Stimulated activated naive B cell treated with anti-CD40 and anti-IgM and Interleukin-4, amounts not matched to agents 10 μg/mL and 1 μg/mL and 100 μg/mL, for 72 hours (primary cell): ENCODE results near the gene HOXD8.

Source experiments
- ATAC-seq, 2 donors: fragments of 150-1000 bp; cut with Tn5 transposase; replicated peaks; 2 replicates each; pipeline ENCODE4 v1.10.0; 2021; ENCODE audit warnings: moderate library complexity in 1 of 2
- DNase-seq: peaks from one replicate; pipeline ENCODE4 v3.0.0; 2021
- H3K27ac Mint-ChIP-seq: one replicate; pipeline ENCODE4 v1.8.0; 2022; ENCODE audit warnings: mild to moderate bottlenecking, mixed read lengths
- H3K27me3 Mint-ChIP-seq, 2 donors: one replicate each; pipeline ENCODE4 v1.8.0; 2022; ENCODE audit warnings: mixed read lengths in 2 of 2
- H3K36me3 Mint-ChIP-seq, 2 donors: one replicate each; pipeline ENCODE4 v1.8.0; 2022; ENCODE audit warnings: mixed read lengths in 2 of 2, mild to moderate bottlenecking in 1 of 2
- H3K4me1 Mint-ChIP-seq, 2 donors: one replicate each; pipeline ENCODE4 v1.8.0; 2022; ENCODE audit warnings: mixed read lengths in 2 of 2, mild to moderate bottlenecking in 1 of 2
- H3K4me3 Mint-ChIP-seq, 2 donors: one replicate each; pipeline ENCODE4 v1.8.0; 2022; ENCODE audit warnings: mild to moderate bottlenecking in 2 of 2, mixed read lengths in 2 of 2, moderate library complexity in 1 of 2
- H3K9me3 Mint-ChIP-seq, 2 donors: one replicate each; pipeline ENCODE4 v1.8.0; 2022; ENCODE audit warnings: mixed read lengths in 2 of 2, mild to moderate bottlenecking in 1 of 2

HOXD8 gene

DNA sequence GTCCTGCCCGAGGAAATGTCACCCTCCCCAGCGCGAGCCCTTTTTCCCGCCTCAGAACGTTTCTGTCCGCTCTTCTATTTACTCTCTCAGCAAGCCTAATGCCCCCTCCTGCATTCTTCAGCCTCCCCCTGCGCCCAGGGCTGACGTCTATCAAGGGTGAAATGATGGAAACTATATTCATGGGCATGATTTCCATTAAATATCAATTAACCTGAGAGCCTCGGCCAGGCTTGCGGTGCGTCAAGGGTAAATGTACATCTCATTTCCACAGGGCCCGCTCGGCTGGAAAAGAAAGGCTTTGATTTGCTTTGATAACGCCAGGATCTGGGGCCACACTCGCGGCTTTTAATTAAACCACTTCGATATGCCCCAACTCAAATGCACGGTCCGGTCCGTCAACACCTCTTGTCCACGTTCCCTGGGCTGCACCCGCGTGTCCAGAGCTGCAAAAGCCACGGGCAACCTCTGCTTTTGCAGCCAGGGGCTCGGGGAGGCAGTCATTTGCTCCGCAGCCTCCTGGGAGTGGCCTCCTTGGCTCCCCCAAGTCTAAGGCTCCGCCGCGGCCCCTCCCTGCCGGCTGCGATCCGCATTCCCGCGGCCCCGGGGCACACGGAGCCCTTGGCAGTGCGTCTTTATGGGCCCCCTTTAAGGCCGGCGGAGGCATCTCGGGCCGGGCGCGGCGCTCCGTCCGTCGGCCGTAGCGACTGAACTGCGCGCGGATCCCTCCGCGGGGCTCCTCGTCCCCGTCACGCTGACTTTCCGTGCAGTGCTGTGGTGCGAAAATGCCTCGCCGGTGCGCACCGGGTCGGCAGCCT lies at the start of gene HOXD8:
TSS of gene HOXD8 (plus strand) at position 724 of the 815 bp plus-strand sequence. CDS start 662 bp downstream, outside the sequence.
- peaks cover 0 to 2% of the 10 kb centered on the region in 2 donors for H3K9me3 Mint-ChIP-seq
- peak within 1 kb of the TSS; percentile 54 to 71 for H3K4me3 Mint-ChIP-seq
- peaks cover 14 to 37% of the 10 kb centered on the region in 2 donors for H3K4me1 Mint-ChIP-seq
- peaks cover 1 to 6% of the 10 kb centered on the region in 2 donors for H3K36me3 Mint-ChIP-seq
- ATAC-seq (no peak), DNase-seq (no peak)
- H3K27ac Mint-ChIP-seq = peak within 1 kb of the TSS; percentile 88
- H3K27me3 Mint-ChIP-seq = peaks cover 73 to 75% of the 10 kb centered on the region in 2 donors

DNA sequence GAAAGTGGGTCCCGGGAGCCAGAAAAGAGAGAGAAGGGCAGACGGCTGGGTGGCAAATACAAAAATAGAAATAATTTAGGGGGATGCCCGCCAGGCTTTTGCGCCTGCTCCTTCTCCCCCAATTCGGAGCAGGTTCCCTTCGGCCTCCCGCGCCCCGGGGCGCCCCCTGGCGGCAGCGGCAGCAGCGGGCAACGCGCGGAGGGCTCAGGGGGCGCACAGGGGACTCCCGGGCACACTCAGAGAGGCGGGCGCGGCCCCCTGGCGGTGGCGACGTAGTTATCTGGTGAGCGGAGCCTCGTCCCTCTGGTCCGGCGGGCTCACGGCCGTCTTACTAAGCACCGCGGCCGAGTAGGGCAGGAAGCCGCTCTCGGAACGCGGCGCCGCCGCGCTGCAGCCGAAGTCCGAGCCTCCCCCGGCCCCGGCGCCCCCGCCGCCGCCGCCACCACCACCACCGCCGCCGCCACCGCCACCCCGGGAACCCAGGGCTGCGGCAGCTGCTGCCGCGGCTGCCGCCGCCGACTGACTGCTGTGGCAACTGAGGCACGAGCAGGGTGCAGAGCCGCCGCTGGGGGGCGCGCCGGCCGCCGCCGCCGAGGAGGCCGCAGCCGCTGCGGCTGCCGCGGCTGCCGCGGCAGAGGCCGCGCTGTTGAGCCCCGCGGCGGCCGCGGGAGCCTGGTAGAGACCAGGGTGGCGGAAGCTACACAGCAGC lies 49.5 kb upstream of the HOXD8 start:
- Mint-ChIP-seq H3K27me3 (peaks cover 67 to 75% of the 10 kb centered on the region in 2 donors), H3K4me3 (peak overlapping the region; percentile 41 to 72), H3K4me1 (peaks cover 8 to 15% of the 10 kb centered on the region in 2 donors), H3K27ac (peak overlapping the region; percentile 97), H3K9me3 (peaks cover 13 to 16% of the 10 kb centered on the region in 2 donors), H3K36me3 (peaks cover 12 to 14% of the 10 kb centered on the region in 2 donors)
- no peak for ATAC-seq
- DNase-seq = no peak

DNA sequence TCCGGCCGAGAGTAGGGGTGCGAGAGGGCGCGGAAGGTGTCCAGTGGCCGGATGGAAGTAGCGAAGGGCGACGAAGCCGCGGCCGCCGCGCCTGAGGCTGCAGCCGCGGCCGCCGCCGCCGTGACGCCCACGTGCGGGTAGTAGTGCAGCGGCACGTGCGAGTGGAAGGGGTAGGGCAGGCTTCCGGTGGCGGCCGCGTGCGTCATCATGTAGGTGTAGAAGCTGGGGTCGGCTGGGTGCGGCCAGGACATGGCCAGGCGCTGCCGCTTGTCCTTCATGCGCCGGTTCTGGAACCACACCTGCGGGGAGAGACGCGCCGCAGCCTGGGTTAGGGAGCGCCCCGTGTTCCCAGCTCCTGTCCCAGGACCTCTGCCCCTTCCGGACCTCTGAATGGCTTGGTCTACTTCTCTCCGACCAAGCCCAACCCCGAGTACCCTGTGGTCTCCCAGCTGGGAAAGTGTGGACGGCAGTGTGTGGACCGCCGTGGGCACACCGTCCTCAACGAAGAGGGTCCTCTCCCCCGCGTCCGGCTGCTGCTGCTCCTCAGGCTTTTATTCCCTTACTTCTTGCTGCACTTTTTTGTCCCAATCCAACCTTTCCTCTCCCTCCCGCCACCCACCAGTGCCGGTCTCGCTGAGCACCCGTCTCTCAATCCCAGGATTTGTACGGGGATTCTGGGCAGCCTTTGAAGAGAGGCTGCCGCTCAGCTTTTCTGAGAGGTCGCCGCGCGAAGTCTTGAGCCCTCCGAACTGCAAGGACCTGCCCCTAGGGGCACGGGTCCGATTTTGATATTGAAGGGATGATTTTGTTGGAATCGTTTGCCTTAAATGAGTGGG lies 48.7 kb upstream of the HOXD8 start:
- ATAC-seq = no peak
- Mint-ChIP-seq H3K36me3 (peaks cover 11 to 17% of the 10 kb centered on the region in 2 donors), H3K4me3 (peak overlapping the region in 1 of 2 donors; percentile 22), H3K27ac (peak overlapping the region; percentile 65), H3K9me3 (peaks cover 13 to 15% of the 10 kb centered on the region in 2 donors), H3K27me3 (peaks cover 65 to 74% of the 10 kb centered on the region in 2 donors), H3K4me1 (peaks cover 9 to 15% of the 10 kb centered on the region in 2 donors)
- no peak for DNase-seq

- DNase-seq (no peak), ATAC-seq (no peak)
- peaks cover 65 to 74% of the 10 kb centered on the region in 2 donors for H3K27me3 Mint-ChIP-seq
- H3K4me3 Mint-ChIP-seq = peak overlapping the region in 1 of 2 donors; percentile 30
- H3K9me3 Mint-ChIP-seq = peaks cover 9 to 13% of the 10 kb centered on the region in 2 donors
- H3K27ac Mint-ChIP-seq = peak overlapping the region; percentile 65
- peaks cover 9 to 15% of the 10 kb centered on the region in 2 donors for H3K4me1 Mint-ChIP-seq
- H3K36me3 Mint-ChIP-seq = peaks cover 10 to 17% of the 10 kb centered on the region in 2 donors
Measured at GRCh38 chr2:176081376-176081836, 48.1 kb upstream of the HOXD8 start.

DNA sequence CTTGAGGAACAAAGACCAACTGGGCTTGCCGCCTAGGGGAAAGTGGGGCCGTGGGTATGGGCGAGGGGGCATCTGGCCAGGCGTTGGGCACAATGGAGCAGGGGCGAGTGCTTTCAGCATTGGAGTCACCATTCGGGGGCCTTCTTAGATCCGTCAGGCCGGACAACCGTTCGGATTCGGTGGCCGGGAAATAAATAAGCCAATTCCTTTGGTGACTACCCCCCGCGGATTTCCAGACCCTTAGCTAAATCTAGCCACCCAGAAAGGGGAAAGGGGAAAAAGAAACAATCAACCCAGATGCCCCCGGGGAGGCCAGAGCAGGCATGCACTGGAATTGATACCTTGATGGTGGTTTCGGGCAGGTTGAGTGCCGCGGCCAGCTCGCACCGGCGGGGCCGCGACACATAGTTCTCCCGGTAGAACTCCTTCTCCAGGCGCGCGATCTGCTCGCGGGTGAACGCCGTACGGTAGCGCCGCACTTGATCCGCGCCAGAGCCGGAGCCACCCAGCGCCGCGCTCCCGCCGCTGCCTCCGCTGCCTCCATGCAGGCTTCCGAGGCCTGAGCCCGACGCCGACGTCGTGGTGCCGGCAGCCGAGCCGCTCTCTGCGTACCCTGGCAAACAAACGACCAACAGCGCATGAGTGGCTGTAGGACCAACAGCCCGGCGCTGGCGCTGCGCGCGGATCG lies 47.5 kb upstream of the HOXD8 start:
- peak overlapping the region; percentile 86 for H3K27ac Mint-ChIP-seq
- H3K4me1 Mint-ChIP-seq = peaks cover 9 to 15% of the 10 kb centered on the region in 2 donors
- peaks cover 6 to 12% of the 10 kb centered on the region in 2 donors for H3K9me3 Mint-ChIP-seq
- peak overlapping the region; percentile 13 to 30 for H3K4me3 Mint-ChIP-seq
- peaks cover 10 to 17% of the 10 kb centered on the region in 2 donors for H3K36me3 Mint-ChIP-seq
- DNase-seq = no peak
- ATAC-seq = no peak
- H3K27me3 Mint-ChIP-seq = peaks cover 67 to 75% of the 10 kb centered on the region in 2 donors

DNA sequence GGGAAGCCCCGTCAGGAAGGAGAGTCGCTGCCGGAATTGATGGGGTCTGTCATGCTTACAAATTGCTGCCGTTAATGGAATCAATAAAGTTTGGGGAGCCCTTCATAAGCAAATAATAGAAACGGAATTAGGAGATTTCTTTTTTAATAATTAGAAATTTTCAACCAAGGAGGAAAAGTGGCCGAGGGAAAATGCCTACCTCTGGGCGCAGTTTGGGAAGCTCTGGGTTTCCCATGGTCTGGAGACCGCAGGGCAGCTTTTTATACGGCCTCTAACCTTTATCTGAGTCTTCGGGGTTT lies 47.0 kb upstream of the HOXD8 start:
- Mint-ChIP-seq H3K36me3 (peaks cover 10 to 17% of the 10 kb centered on the region in 2 donors), H3K9me3 (peaks cover 6 to 13% of the 10 kb centered on the region in 2 donors), H3K27ac (peak overlapping the region; percentile 90), H3K4me1 (peaks cover 9 to 15% of the 10 kb centered on the region in 2 donors), H3K27me3 (peaks cover 72 to 79% of the 10 kb centered on the region in 2 donors), H3K4me3 (peak overlapping the region in 1 of 2 donors; percentile 13)
- DNase-seq (no peak), ATAC-seq (no peak)

DNA sequence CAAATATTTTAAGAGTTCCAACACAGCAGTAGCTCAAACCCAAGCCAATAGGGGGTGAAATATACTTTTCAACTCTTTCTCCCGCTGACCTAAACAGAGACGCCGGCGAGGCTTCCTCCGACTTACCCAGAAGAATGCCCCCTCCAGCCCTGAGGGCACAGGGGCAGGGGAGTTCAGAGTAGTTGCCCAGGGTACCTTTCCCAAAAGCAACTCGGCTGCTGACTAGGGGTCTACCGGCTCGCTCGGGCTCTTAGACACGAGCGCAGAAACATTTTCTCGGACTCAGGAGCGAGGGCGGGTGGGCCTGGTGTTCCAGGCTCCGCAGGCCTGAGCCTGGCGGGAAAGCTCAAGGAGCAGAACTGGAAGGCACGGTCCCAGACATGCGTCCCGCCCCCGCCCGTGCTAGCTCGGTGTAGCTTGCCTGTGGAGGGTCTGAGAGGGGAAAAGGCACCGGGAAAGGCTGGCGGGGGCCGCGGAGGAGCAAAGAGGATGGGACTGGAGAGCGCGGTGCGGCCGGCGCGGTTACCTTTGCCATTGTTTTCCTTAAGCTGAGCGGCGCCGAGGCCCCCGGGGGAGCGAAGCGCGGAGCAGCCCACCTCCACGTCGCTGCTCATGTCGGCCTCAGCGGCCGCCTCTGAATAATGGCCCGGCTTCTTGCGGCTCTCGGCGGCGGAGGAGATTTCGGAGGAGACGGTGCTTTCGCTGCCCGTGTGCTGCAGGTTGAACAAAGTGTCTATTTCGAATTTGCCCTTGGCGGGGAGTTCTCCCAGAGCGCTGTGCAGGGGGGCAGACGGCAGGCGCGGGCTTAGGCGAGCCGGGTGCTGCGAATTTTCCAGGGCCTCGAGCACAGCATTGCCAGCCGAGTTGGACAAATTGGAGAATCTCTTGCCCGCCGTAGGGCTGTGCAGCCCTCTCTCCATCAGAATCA lies 46.4 kb upstream of the HOXD8 start:
- peak overlapping the region; percentile 90 for H3K27ac Mint-ChIP-seq
- H3K4me1 Mint-ChIP-seq = peaks cover 9 to 17% of the 10 kb centered on the region in 2 donors

DNA sequence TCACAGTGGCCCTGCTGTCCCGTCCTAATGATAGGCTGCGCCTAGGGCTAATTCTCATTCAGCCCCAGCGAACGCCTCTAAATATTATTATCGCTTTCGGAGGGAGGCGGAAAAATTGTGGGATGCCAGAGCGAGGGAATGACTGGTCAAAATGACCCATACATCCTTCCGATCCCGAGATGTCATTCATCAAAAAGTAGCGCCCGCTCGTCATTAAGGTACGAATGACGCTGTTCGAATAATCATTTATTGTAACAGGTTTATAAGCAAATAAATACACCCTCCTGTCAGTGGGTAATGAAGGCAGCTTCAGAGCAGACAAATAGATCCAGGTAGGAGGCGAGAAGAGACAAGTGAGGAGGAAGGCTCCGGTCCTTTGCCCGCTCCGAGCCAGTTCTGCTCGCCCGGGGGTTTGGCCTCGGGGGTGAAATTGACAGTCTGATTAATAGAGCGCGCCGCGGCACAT lies 45.7 kb upstream of the HOXD8 start, which contains the start of gene EVX2:
TSS of gene EVX2 (minus strand) at position 167 of the 466 bp plus-strand sequence. CDS start 186 bp downstream, outside the sequence.
- peak within 1 kb of the TSS; percentile 90 for H3K27ac Mint-ChIP-seq
- H3K9me3 Mint-ChIP-seq = peaks cover 6 to 11% of the 10 kb centered on the region in 2 donors
- H3K4me3 Mint-ChIP-seq = peak within 1 kb of the TSS; percentile 37 to 56
- DNase-seq = no peak
- peaks cover 9 to 22% of the 10 kb centered on the region in 2 donors for H3K4me1 Mint-ChIP-seq
- no peak for ATAC-seq
- peaks cover 10 to 17% of the 10 kb centered on the region in 2 donors for H3K36me3 Mint-ChIP-seq
- H3K27me3 Mint-ChIP-seq = peaks cover 73 to 84% of the 10 kb centered on the region in 2 donors

More for the DNA sequence above, 46.4 kb upstream of the HOXD8 start:
- H3K36me3 Mint-ChIP-seq = peaks cover 10 to 17% of the 10 kb centered on the region in 2 donors
- peak overlapping the region; percentile 36 to 37 for H3K4me3 Mint-ChIP-seq
- H3K9me3 Mint-ChIP-seq = peaks cover 6 to 13% of the 10 kb centered on the region in 2 donors
- H3K27me3 Mint-ChIP-seq = peaks cover 76 to 85% of the 10 kb centered on the region in 2 donors
- DNase-seq = no peak
- no peak for ATAC-seq

- Mint-ChIP-seq H3K27ac (peak overlapping the region; percentile 90), H3K9me3 (peaks cover under 1 to 7% of the 10 kb centered on the region in 2 donors), H3K36me3 (peaks cover 9 to 12% of the 10 kb centered on the region in 2 donors), H3K4me3 (peak overlapping the region; percentile 12 to 56), H3K4me1 (peaks cover 3 to 14% of the 10 kb centered on the region in 2 donors), H3K27me3 (peaks cover 73 to 83% of the 10 kb centered on the region in 2 donors)
- DNase-seq (no peak), ATAC-seq (no peak)
Measured at GRCh38 chr2:176084611-176085119, 44.8 kb upstream of the HOXD8 start.

DNA sequence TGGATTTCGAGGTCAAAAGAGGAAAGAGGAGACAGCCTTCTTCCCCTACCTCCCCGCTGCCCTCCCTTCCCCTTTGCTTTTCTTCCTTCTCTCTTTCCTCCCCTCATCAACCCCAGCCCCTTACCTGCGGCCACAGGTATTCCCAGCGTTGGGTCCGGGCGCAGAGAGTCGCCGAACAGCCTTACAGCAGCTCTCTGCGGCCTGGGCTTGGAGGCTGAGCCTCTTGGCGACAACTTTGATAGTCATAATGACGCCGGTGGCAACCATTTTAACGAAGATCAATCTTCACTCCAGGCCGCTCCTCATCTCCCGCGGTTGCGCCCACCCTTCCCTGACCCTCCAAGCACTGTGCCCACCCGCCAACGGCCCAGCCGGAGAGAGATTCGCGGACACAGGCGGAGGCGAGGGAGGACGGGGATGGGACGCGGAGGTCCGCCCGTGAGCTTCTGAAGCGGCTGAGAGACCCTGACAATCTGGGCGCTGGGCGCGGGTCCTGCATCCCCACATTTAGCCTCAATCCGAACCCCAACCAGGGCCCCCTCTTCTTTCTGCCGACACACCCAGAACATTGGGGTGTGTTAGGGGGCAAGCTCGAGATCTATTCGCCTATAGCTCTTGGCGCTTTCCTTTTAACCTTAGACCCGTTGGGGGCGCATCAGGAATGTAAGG lies 44.3 kb upstream of the HOXD8 start:
- peaks cover 0 to 7% of the 10 kb centered on the region in 2 donors for H3K9me3 Mint-ChIP-seq
- H3K27me3 Mint-ChIP-seq = peaks cover 76 to 85% of the 10 kb centered on the region in 2 donors
- peak overlapping the region; percentile 90 for H3K27ac Mint-ChIP-seq

GRCh38 chr2:176085861-176086771 lies 43.4 kb upstream of the HOXD8 start:
- H3K36me3 Mint-ChIP-seq = peaks cover 8 to 11% of the 10 kb centered on the region in 2 donors
- DNase-seq (no peak), ATAC-seq (no peak)
- peaks cover 3 to 13% of the 10 kb centered on the region in 2 donors for H3K4me1 Mint-ChIP-seq
- H3K9me3 Mint-ChIP-seq = peaks cover 0 to 10% of the 10 kb centered on the region in 2 donors
- H3K27me3 Mint-ChIP-seq = peaks cover 76 to 85% of the 10 kb centered on the region in 2 donors
- H3K27ac Mint-ChIP-seq = peak overlapping the region; percentile 65
- no peak overlapping the region for H3K4me3 Mint-ChIP-seq

More for the DNA sequence above, 44.3 kb upstream of the HOXD8 start:
- DNase-seq = no peak
- Mint-ChIP-seq H3K36me3 (peaks cover 9 to 11% of the 10 kb centered on the region in 2 donors), H3K4me3 (peak overlapping the region in 1 of 2 donors; percentile 56), H3K4me1 (peaks cover 3 to 13% of the 10 kb centered on the region in 2 donors)
- no peak for ATAC-seq
